NOMO-1 treated with dmso at 0.1 percent for 144 hours (cell line): Measurements from ENCODE around the gene IGSF21.

Experiments used
- DNase-seq: peaks from one replicate; lab custom pipeline; 2025; ENCODE audit not compliant: unreplicated experiment; lab: John Stamatoyannopoulos, UW

IGSF21 gene

DNA sequence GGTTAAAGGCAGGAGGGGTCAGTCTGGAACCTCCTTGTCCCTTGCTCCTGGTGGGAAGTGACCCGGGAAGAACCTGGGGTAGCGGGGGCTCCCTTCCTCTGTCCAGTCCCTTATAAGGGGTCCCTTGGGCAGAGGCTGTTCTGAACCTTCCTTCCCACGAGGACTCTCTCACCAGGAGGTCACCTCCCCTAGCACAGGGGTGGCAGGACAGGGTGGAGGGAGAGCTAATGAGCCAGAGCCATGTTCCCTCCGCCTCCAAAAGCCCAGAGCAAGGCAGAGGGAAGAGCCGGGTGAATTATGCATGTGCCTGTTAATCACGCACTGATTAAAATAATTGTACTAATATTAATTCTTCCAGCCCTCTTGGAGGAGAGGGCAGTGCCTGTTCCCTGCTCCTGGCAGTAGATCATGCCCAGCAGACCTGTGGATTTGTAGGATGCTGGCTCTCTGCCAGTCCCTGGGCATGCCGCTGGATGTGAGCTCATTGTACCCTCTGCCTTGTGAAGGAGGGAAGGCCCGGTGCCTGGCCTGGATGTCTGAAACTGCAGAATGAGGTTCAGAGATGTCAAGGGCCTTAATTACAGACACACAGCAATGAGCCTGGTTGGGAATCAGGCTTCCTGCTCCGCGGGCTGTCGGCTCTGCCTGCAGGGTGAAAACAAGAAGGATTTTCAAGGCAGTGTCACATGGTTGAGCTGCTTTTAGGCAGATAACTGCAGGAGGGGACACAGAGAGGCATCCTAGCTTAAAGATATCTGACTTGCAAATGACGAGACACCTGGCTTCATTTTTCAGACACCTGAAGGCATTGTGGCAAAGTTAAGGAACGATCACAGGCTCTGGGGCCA, 68.2 kb downstream of the IGSF21 start:
- no peak for DNase-seq

DNA sequence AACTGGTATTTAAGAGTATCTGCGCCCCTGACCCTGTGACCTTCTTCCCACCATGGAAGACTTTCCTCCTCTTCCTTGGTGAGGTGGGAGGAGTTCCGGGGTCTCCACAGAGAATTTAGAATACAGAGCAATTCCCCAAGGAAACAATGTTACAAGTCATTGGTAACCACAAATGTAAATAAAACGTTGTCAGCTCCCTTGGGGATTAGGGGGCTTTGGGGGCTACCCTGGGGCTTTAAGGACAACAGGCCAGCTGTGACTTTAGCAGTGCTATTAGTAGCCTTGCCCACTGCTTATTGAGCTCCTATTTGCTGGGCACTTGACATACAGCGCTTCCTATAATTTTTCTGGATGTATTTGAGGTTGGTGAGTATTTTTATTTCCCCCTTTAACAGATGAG, 69.0 kb downstream of the IGSF21 start:
- no peak for DNase-seq

DNA sequence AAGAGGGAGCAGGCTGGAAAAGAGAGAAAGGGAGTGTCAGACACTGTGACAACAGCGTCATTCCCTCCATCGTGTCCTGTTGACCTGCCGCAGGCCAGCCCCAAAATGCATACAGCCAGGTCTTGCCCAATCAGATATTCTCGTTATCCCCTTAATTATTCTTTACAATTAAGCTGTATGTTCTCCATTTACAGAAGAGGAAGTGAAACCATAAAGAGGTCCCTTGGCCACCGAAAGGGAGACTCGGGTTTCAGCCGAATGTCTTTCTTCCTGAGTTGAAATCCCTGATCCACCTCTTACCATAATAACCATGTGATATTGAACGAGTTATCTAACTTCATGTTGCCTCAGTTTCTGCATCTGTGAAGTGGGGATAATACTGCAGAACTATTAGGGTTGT, 70.5 kb downstream of the IGSF21 start:
- peak; percentile 58 for DNase-seq

DNA sequence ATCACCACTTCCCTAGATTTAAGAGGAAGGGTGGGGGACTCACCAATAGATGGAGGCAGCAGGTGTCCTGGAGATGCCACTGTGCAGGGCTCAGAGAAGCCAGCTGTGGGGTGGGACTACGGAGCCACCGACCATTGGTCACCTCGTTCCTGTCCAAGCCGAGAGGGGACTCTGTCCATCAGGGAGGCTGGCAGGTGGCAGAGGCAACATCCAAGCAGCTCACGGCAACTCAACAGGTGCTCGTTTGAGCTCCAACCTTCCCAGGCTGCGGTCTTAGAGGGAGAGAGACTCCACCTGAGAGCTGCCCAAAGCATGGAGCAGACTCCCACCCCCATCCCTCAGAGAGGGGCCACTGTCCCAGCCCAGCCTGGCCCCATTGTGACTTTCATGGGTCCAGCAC, 71.4 kb downstream of the IGSF21 start:
- no peak for DNase-seq

DNA sequence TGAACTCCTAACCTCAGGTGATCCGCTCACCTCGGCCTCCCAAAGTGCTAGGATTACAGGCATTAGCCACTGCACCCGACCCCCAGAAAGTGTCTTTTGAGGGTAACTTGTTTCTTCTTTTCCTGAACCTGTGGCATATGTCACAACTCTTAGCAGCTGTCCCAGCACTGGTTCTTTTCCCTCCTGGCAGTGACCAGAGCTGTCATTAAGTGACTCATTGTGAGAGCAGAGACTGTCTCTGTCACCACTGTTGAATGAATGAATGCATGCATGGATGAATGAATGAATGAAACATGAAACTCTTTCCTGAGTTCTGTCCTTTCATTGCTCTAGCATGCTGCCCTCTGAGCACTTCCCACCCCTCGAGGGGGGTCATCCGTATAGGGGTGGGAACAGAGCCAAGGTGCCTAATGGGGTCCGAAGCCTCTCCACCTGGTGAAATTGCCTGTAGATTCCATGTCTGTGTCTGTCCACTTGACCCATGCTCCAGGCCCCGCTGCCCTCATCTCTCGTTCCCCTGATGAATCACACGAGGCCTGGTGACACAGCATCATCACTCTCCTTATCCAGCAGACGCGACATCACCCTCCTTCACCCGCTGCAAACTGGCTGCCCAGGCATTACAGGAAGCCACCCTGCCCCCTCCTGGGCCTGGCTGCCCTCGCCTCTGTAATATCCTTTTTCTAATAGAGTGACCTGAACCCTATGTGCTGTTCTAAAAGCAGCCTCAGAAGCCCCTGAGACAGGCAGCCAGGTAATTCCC, 75.0 kb downstream of the IGSF21 start:
- DNase-seq, result no peak

DNA sequence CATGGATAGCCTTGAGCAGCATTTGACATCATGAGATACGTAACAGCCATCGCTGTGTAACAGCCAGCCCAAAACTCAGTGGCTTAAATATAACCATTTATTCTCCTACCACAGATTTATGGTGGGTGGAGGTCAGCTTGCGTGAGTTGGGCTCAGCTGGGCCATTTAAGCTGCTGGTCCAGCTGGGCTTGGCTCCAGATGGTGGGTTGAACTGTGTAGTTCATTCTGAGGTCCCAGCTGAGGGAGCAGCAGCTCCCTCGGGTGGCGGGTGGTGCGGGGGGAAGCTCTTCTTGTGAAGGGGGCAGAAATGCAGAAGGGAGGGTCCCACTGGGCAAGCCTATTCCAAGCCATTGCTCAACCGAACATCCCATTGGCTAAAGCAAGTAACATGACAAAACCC, 75.9 kb downstream of the IGSF21 start:
- no peak for DNase-seq

DNA sequence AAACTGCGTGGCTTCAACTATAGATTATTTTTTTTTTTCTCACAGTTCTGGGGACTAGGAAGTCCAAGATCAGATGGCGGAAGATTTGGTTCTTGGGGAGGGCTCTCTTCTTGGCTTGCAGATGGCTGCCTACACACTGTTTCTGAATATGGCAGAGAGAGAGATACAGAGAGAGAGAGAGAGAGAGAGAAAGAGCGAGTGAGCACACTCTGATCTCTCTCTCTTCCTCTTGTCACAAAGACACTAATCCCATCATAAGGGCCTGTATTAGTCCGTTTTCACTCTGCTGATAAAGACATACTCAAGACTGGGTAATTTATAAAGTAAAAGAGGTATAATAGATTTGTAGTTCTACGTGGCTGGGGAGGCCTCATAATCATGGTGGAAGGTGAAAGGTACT, 79.5 kb downstream of the IGSF21 start:
- DNase-seq, result no peak

DNA sequence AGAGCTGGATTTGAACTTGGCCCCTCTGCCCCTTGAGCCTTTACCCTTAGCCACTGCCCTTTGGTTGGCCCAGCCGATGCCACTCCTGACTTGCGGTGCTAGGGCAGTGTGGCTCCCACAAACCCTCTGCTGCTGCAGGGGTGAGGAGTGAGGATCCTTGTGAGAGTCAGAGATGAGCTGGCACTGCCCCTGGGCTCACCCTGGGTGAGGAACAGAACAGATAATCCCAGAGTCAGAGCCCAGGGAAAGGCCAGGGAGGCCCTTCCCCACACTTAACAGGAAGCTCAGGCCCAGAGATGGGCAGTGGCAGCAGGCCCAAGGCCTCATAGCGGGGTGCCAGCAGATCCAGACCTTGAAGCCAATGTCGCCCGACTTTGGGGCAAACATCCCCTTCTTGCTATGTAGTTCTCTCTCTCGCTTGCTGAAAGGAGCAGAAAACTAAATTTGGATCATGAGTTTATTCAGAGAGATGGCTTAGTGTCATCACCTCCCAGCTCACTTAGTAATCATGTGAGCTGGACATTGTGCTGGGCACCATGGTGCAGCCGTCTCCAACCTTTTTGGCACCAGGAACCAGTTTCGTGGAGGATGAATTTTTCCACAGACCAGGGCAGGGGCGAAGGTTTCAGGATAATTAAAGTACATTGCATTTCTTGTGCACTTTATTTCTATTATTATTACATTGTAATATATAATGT, 81.4 kb downstream of the IGSF21 start:
- DNase-seq, result no peak

DNA sequence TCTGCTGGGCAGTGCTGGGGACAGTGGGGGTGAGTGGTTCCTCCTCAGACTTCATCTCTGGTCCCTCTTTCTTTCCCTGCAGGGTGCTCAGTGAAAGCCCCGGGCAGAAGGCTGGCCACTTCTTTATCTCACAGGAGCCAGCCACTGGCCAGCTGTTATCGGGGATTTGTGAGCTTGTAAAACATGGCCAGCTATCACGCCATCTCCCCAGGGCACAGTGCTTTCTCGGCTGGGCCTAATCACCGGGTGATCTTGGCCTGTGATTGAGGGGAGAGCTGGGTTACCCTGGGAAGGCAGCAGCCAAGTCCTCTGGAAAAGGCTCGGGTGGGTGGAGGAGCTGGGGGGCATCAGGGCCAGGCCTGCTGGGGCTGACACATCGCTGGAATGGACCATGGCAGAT, 83.0 kb downstream of the IGSF21 start:
- no peak for DNase-seq

- no peak for DNase-seq
Measured at GRCh38 chr1:18191037-18191436, 83.4 kb downstream of the IGSF21 start.

GRCh38 chr1:18191481-18192155, 84.0 kb downstream of the IGSF21 start:
- DNase-seq, result no peak

DNA sequence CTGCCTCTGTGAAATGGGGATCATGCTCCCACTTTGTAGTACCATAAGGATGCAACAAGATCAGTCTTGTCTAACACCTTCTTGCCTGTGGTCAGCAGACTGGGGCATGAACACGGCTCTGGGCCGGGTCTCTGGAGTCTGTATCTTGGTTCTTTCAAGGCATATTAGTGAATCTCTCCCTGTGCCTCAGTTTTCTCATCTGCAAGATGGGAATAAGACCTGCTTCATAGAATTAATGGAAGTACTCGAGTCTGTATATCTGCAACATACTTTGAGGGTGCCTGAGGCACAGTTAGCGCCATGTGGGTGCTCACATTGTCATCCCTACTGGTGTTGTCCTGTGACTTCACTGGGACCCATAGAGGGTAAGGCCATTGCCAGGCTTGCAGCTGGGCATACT, 84.6 kb downstream of the IGSF21 start:
- no peak for DNase-seq

DNA sequence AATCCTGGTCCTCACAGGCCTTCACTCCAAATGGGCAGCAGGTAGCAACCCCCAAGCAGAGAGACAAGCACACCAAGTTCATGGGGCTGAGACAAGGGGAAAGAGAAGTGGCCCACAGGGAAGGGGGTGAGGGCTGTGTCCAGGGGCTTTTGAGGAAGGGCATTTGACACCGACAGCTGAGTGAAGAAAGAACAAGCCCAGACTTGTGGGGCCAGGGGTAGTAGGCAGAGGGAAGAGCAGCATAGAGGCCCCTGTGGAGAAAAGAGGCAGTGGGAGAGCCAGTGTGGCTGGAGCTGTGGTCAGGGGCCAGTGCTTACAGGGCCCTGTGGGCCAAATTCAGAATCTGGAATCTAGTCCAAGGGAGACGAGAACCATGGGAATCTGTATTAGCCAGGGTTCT, 85.4 kb downstream of the IGSF21 start:
- no peak for DNase-seq

GRCh38 chr1:18197299-18197698, 89.7 kb downstream of the IGSF21 start:
- DNase-seq, result no peak

- no peak for DNase-seq
Measured at GRCh38 chr1:18198260-18198659, 90.7 kb downstream of the IGSF21 start.

DNA sequence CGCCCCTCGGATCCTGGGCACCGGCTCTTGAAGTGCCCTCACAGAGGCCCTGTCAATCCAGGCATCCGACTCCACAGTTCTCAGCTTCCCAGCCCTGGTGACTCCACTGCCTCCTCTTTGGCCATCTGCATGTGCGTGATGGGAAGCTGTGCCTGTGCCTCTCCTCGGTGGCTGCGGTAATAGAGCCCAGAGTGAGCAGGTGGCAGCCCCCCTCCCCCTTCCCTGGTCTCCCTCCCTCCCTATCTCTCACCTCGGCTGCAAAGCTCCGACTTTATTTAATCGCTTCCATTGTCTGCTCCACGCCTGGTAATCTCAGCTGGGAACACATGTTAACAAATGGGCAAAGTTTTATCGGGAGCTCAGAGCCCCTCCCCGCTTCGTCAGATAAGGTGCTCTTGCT, 91.9 kb downstream of the IGSF21 start:
- no peak for DNase-seq

GRCh38 chr1:18200136-18200717, 92.6 kb downstream of the IGSF21 start:
- DNase-seq, result no peak

DNA sequence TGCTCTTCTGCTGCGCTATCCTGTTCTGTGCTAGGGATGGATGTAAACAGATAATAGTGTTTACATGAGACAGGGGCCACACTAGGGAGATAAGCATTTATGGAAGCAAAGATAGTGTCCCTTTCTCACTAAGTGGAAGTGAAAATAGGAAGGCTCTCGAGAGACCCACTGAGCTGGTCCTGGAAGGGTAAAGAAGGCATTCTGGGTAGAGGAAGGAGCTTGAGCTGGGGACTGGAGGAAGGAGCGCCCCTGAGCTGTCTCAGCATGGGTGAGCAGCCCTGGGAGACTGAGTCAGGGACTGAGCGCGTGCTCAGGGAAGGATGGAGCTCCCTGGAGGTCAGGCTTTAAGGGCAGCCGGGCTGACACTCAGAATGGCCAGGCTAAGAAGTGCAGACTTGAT, 93.3 kb downstream of the IGSF21 start:
- DNase-seq, result no peak

DNA sequence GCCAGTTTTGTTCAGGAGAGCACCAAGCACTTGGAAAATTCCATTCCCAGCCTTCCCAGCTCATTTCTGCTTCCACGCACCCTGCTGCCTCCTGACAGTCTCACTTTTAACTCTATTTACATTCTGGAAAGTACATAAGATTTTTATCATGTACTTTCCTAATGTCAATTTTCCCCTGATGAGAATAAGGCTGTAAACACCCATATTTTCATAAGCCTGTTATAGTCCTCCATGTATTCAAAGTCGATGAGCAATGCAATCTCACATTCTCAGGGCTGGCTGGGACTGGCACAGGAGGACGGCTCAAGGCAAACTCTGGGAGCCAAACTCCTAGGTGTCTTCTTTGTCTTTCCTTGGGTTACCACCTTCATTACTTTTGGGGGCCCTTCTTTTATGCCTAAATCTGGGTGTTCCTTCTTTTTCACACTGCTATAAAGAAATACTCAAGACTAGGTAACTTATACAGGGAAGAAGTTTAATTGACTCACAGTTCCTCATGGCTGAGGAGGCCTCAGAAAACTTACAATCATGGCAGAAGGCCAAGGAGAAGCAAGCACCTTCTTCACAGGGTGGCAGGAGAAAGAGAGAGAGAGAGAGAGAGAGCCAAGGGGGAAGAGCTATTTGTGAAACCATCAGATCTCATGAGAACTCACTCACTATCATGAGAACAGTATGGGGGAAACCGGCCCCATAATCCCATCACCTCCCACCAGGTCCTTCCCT, 94.6 kb downstream of the IGSF21 start:
- no peak for DNase-seq

GRCh38 chr1:18203645-18204044, 96.0 kb downstream of the IGSF21 start:
- no peak for DNase-seq
